ENCODE data around the gene ST6GALNAC6.
"Not testable (repeated sequence)": the region's sequence is repeated elsewhere in the genome, so short reads cannot be mapped to it uniquely, and the experiment has no call there.

The ST6GALNAC6 gene

DNA sequence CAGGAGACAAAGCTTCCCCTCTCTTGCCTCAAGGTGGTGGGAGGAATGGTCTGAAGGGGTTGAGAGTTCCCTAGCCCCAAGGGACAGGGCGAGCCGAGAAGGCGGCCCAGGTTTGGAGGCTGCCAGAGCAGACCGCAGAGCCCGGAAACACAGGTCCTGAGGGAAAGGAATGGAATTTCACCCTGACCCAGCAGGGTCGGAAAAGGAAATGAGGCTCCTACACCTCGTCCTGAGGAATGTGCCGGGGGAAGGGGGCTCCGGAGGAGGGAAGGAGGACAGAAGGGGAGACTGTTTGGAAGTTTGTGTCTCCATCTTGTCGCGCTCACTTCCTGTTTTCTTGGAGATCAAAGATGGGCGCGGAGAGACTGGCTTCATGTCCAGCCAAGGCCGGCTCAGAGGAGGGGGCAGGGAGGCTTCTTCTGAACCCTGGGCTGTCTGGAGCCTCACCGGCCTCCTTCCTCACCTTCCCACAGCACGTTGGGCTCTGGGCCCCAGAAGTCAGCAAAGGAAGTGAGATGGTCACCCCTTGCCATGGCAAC lies 54.5 kb downstream of the ST6GALNAC6 start:
- no peak for DNase-seq
- peaks cover 12% of the 10 kb centered on the region for H3K9me3 Mint-ChIP-seq
- no peaks in the 10 kb centered on the region for H3K4me1 Mint-ChIP-seq (ENCODE audit: low read depth)
- H3K4me3 Mint-ChIP-seq: no peak overlapping the region
- H3K36me3 Mint-ChIP-seq (ENCODE audit: low read depth): peaks cover 17% of the 10 kb centered on the region
- no peak overlapping the region for H3K27ac Mint-ChIP-seq
- H3K27me3 Mint-ChIP-seq: no peaks in the 10 kb centered on the region

DNA sequence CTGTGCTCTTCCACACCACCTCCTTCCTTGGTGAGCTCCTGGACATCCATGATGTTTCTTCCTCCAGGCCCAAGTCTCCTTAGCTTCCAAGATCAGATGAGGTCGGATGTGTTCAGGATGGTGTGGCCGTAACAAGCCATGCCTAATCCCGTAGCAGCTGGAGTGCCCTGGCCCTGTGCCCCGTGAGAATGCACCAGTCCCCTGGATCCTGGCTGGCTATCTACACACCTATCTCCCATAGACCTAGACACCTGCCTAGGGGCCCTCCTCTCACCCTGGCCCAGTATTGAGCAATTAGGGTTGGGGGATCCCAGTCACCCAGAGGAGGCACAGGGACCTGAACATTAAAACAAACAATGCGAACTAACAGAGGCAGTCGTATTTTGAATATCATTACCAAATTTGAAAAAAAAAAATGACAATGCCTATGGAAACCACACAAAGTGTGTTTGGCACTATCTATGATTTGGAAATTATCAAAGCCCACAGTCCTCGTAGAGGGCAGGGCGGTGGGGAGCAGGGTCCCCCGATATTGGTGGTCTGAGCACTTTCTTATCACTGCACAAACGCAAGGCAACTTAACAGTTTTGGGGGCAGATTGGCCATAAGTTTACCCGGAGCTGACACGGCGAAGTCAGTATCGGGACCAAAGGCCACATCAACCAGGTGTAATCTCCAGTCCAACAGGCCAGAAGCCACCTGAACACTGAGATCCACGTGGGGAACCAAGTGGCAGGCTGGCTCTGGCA lies 58.1 kb downstream of the ST6GALNAC6 start:
- Mint-ChIP-seq H3K4me3 (no peak overlapping the region), H3K27me3 (no peaks in the 10 kb centered on the region), H3K36me3 (ENCODE audit: low read depth) (no peaks in the 10 kb centered on the region), H3K9me3 (no peaks in the 10 kb centered on the region), H3K27ac (no peak overlapping the region), H3K4me1 (ENCODE audit: low read depth) (no peaks in the 10 kb centered on the region)
- no peak for DNase-seq

DNA sequence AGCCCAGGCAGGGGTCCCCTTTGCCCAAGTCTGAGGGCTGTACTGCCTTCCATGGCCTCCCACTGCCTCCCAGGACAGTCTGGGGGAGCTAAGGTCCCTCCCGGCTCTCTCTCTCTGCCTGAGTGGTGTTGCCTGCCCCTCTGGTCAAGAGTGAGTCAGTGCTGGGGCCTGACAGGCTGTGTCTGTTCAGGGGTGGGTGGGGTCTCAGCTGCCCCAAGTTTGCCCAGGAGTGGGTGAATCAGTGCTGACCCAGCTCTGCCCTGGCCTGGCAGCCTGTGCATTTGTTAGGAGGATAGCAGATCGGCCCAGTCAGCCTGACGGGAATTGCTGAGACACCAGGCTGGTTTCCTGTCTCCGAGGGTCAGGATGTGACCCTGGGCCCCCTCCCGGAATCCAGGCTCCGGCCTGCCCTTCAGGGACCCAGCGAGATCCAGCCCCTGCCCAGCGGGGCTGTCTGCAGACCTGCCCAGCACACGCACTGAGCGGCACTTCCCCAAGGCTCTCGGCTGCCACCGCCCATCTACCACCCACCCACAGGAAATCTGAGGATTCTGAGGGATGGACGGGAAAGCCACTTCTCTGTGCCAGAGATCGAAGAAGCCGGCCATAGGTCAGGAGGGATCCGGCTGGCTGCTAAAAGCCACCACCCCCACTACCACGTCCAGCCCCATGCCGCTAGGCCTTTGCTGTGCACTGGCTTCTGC lies 60.9 kb downstream of the ST6GALNAC6 start:
- Mint-ChIP-seq H3K4me1 (ENCODE audit: low read depth) (peaks cover 13% of the 10 kb centered on the region), H3K36me3 (ENCODE audit: low read depth) (no peaks in the 10 kb centered on the region), H3K27me3 (no peaks in the 10 kb centered on the region), H3K4me3 (no peak overlapping the region), H3K27ac (no peak overlapping the region), H3K9me3 (no peaks in the 10 kb centered on the region)
- no peak for DNase-seq

DNA sequence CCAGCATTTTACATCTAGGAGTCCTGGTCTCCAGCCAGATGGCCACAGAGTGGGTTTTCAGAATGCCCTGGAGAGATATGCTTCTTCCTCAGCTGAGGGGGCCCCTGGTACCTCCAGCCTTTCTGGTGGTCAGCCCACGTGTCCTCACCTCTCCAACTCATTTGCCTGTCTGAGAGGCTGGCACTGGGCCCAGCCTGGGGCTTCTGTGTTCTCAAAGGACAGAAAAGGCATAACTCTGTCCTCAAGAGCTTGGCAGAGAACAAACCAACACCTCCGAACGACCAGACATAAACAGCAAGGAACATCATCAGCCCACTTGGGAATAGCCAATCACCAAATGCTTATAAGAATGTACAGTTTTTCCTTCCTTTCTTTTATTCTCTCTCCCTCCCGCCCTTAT lies 62.1 kb downstream of the ST6GALNAC6 start:
- no peak overlapping the region for H3K27ac Mint-ChIP-seq

DNA sequence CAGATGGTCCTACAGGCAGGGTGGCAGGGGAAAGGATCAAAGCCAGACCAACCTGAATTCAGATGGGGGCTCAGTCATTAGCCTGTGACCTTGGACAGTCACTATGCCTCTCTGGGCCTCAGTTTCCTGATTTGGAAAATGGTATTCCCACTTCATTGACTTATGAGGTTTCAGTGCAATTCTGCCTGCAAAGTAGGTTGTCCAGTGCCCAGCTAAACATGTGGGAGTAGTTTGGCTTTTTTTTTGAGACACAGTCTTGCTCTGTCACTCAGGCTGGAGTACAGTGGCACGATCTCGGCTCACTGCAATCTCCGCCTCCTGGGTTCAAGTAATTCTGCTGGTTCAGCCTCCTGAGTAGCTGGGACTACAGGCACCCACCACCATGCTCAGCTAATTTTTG lies 62.8 kb downstream of the ST6GALNAC6 start:
- not testable (repeated sequence) for H3K9me3 Mint-ChIP-seq; H3K36me3 Mint-ChIP-seq (ENCODE audit: low read depth); DNase-seq; H3K4me3 Mint-ChIP-seq; H3K27ac Mint-ChIP-seq; H3K27me3 Mint-ChIP-seq
- peaks cover 23% of the 10 kb centered on the region for H3K4me1 Mint-ChIP-seq (ENCODE audit: low read depth)

More for the DNA sequence above, 62.1 kb downstream of the ST6GALNAC6 start:
- Mint-ChIP-seq H3K4me1 (ENCODE audit: low read depth) (peaks cover 20% of the 10 kb centered on the region), H3K9me3 (no peaks in the 10 kb centered on the region), H3K36me3 (ENCODE audit: low read depth) (no peaks in the 10 kb centered on the region), H3K4me3 (no peak overlapping the region), H3K27me3 (no peaks in the 10 kb centered on the region)
- no peak for DNase-seq

DNA sequence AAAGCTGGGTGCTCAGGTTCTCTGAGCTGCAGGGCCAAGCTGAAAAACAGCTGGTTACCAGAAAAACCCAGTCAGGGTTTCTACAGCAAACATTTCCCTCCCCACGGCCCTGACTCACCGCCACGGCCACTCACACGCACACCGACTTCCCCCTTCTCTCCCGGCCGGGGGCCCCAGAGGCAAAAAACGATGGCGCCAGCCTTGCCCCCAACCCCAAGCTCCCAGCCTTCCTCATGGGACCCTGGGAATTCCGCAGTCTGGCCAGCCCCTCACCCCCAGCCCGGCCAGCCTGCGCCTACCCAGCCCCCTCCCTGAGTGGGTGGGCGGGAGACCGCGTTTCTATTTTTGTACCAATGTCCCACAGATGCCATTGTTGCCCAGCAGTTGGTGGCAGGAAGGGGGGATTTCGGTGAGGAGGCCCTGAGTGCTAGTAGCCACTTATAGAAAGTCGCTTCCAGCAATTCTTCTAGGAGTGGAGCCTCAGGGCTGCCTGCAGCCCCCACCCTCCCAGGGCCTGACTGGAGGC lies 63.3 kb downstream of the ST6GALNAC6 start:
- no peak overlapping the region for H3K27ac Mint-ChIP-seq

More for the DNA sequence above, 63.3 kb downstream of the ST6GALNAC6 start:
- no peaks in the 10 kb centered on the region for H3K36me3 Mint-ChIP-seq (ENCODE audit: low read depth)
- H3K4me3 Mint-ChIP-seq: no peak overlapping the region
- DNase-seq: no peak
- H3K27me3 Mint-ChIP-seq: no peaks in the 10 kb centered on the region
- peaks cover 23% of the 10 kb centered on the region for H3K4me1 Mint-ChIP-seq (ENCODE audit: low read depth)
- no peaks in the 10 kb centered on the region for H3K9me3 Mint-ChIP-seq

All from activated T-cell treated with anti-CD3 and anti-CD28 coated beads, Interleukin-2, amount 50 U/mL, for 24 hours (primary cell).